Panc1 (cell line): ENCODE data around the gene ORMDL2.

Experiments
- CTCF ChIP-seq: fragments of 450-650 bp; IDR thresholded peaks from 2 replicates; pipeline ENCODE4 v1.5.1; 2017; ENCODE audit warnings: mild to moderate bottlenecking
- POLR2AphosphoS5 ChIP-seq: IDR thresholded peaks from 2 replicates; pipeline ENCODE4 v1.6.1; 2012; ENCODE audit warnings: mild to moderate bottlenecking, low read depth, low read length, moderate library complexity
- REST ChIP-seq, 2 experiments: IDR thresholded peaks; 2 replicates each; pipeline ENCODE4 v1.6.1; 2011 to 2012; ENCODE audit warnings: low read depth in 2 of 2, control low read depth in 1 of 2, low read length in 1 of 2, mild to moderate bottlenecking in 1 of 2, moderate library complexity in 1 of 2; ENCODE audit not compliant: insufficient read depth in 1 of 2
- SIN3A ChIP-seq: IDR thresholded peaks from 2 replicates; pipeline ENCODE4 v1.6.1; 2012; ENCODE audit warnings: low read depth, mild to moderate bottlenecking, low read length, moderate library complexity, borderline replicate concordance; ENCODE audit not compliant: insufficient read depth
- TCF7L2 ChIP-seq: IDR thresholded peaks from 2 replicates; pipeline ENCODE4 v1.6.1; 2011; ENCODE audit warnings: mild to moderate bottlenecking, low read depth, low read length, inconsistent platforms

- TF ChIP-seq CTCF = no peak
- no peak for TF ChIP-seq REST (IDR thresholded peaks at IDR 0.05; ENCODE audit: insufficient read depth in 1 of 2, low read depth in 2 of 2, low read length in 1 of 2)
- no peak for TF ChIP-seq SIN3A
- TF ChIP-seq TCF7L2 = no peak
- TF ChIP-seq POLR2AphosphoS5 = no peak
Measured at GRCh38 chr12:55815473-55815872, 2.4 kb upstream of the ORMDL2 start.
